Globus pallidus (tissue), 1 donor: ENCODE results near the gene ROMO1.
A peak's percentile ranks its signal among the peaks of the same experiment; 100 is the strongest.
"Not testable (repeated sequence)": the region's sequence is repeated elsewhere in the genome, so short reads cannot be mapped to it uniquely, and the experiment has no call there.

Experiments used
- DNase-seq: peaks from one replicate; pipeline ENCODE4 v3.0.0-alpha.2; 2015; ENCODE audit warnings: low spot score

Gene ROMO1

GRCh38 chr20:35731469-35731788, 32.2 kb downstream of the ROMO1 start:
- DNase-seq: no peak

- DNase-seq: no peak
Observed at GRCh38 chr20:35731862-35732643, 32.8 kb downstream of the ROMO1 start.

- DNase-seq: no peak
Observed at GRCh38 chr20:35732644-35732982, 33.4 kb downstream of the ROMO1 start.

- DNase-seq: no peak
Observed at GRCh38 chr20:35734374-35734773, 35.2 kb downstream of the ROMO1 start.

GRCh38 chr20:35734777-35735649, 35.8 kb downstream of the ROMO1 start:
- DNase-seq: no peak

- no peak for DNase-seq
Observed at GRCh38 chr20:35735826-35736470, 36.7 kb downstream of the ROMO1 start.

- DNase-seq: no peak
Observed at GRCh38 chr20:35737865-35738333, 38.7 kb downstream of the ROMO1 start.

GRCh38 chr20:35738410-35739179, 39.4 kb downstream of the ROMO1 start:
- no peak for DNase-seq

GRCh38 chr20:35739294-35740163, 40.3 kb downstream of the ROMO1 start:
- no peak for DNase-seq

GRCh38 chr20:35741892-35742740, 42.9 kb downstream of the ROMO1 start, which contains the start of gene RBM39:
Gene RBM39 (minus strand): TSS chr20:35742260. CDS start chr20:35740874, 1,386 bp downstream.
- DNase-seq: peak; percentile 100

GRCh38 chr20:35742741-35743523, 43.7 kb downstream of the ROMO1 start:
- DNase-seq: peak; percentile 46

- DNase-seq: no peak
Observed at GRCh38 chr20:35743693-35744491, 44.7 kb downstream of the ROMO1 start.

GRCh38 chr20:35744492-35744841, 45.3 kb downstream of the ROMO1 start:
- DNase-seq: not testable (repeated sequence)
